H1 (cell line): ENCODE results near the gene IFITM10. TPM values are rescaled to one million over a fixed set of nuclear protein-coding genes. Genes with fewer than 3 reads are reported as not detected.

Experiments used
- BCL11A ChIP-seq, 2 experiments: IDR thresholded peaks; one replicate each; pipeline ENCODE4 v1.6.1; 2011; ENCODE audit warnings: low read depth in 2 of 2, low read length in 2 of 2, mild to moderate bottlenecking in 2 of 2
- CHD1 ChIP-seq: IDR thresholded peaks from 2 replicates; pipeline ENCODE4 v1.6.1; 2012; ENCODE audit warnings: low read depth, low read length, improper control_type of control experiment
- HDAC2 ChIP-seq, 2 experiments: fragments of 300-600 bp in 1 of 2; sonication (generic) in 1 of 2; IDR thresholded peaks; 2 replicates each; pipeline ENCODE4 v1.6.1; 2011 to 2012; ENCODE audit warnings: low read depth in 2 of 2, low read length in 2 of 2, mild to moderate bottlenecking in 2 of 2, moderate library complexity in 2 of 2, borderline replicate concordance in 1 of 2, inconsistent platforms in 1 of 2
- POLR2AphosphoS5 ChIP-seq: IDR thresholded peaks from 2 replicates; pipeline ENCODE4 v1.6.1; 2011; ENCODE audit warnings: low read depth, low read length
- polyA plus RNA-seq, 7 experiments: library from polyadenylated mRNA; depleted of rRNA in 3 of 7; stranded (reverse) in 5 of 7; unstranded in 2 of 7; fragments of >200 nt in 5 of 7; fragments of 200-250 nt in 2 of 7; gene quantifications; 1 replicate in 5 of 7; 2 replicates in 1 of 7; 4 replicates in 1 of 7; pipeline versions ENCODE4 v1.2.1 to v1.2.3, GENCODE V29; 2011 to 2013; ENCODE audit warnings: missing spikeins in 2 of 7, mixed read lengths in 2 of 7
- total RNA-seq: library from RNA; stranded (reverse); fragmentation: NEBNext Ultra II Directional; extraction: Animal tissue kit (Norgen Biotek cat#: 25700); gene quantifications from 2 replicates; pipeline ENCODE4 v1.2.1, GENCODE V29; 2021
- TF ChIP-seq, protein P1 (sequence below): IDR thresholded peaks from 2 replicates; pipeline ENCODE4 v1.6.1; 2012; ENCODE audit warnings: inconsistent platforms

IFITM10 gene
- total and polyA plus RNA-seq, 2 of the 8 experiments (the other 6 are each of a cell fraction or from before 2014, with no cell fraction given): 0.08 to 0.22 TPM

DNA sequence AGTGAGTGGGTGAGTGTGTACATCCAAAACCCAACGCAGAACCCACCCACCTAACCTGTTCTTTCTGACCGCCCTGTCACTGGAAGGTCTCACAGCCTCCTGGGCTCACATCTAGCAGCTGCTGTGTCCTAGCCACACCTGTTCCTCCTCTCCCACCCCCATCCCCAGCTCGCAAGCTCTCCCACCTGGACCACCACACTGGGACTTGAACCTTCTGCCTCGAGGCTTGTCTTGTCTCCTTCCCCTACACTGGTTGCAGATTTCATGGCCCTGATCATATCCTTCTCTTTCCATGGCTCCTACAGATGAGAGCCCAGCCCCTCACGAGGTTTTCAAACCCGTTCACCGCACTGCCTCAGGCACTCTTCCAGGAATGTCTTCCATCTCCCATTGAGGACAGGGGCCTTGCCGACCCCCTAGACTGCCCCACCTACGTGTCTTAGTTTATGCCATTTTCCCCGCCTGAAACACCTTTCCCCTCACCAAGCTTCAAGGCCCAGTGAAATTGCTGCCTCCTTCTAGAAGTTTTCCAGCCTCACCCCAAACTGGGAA, 6.7 kb downstream of the IFITM10 start (continued):
- TF ChIP-seq HDAC2 (IDR thresholded peaks at IDR 0.05; ENCODE audit: borderline replicate concordance in 1 of 2, low read depth in 2 of 2, low read length in 2 of 2): no peak
- TF ChIP-seq CHD1: no peak
- TF ChIP-seq BCL11A (IDR thresholded peaks at IDR 0.05; ENCODE audit: low read depth in 2 of 2, low read length in 2 of 2): no peak
- TF ChIP-seq, protein P1, sequence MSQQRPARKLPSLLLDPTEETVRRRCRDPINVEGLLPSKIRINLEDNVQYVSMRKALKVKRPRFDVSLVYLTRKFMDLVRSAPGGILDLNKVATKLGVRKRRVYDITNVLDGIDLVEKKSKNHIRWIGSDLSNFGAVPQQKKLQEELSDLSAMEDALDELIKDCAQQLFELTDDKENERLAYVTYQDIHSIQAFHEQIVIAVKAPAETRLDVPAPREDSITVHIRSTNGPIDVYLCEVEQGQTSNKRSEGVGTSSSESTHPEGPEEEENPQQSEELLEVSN: no peak
- TF ChIP-seq POLR2AphosphoS5: no peak
